H9 (cell line): Measurements from ENCODE around the gene ASB8. TPM values are rescaled to one million over a fixed set of nuclear protein-coding genes. Genes with fewer than 3 reads are reported as not detected.
A peak's percentile ranks its signal among the peaks of the same experiment; 100 is the strongest.

Experiments
- DNase-seq: peaks from one replicate; pipeline ENCODE4 v3.0.0-alpha.2; 2017
- H2AFZ ChIP-seq: one replicate; pipeline ENCODE4 v1.6.1; 2013; ENCODE audit warnings: mild to moderate bottlenecking, low read length, control low read depth, moderate library complexity
- H2AK5ac ChIP-seq: 2 replicates; pipeline ENCODE4 v1.6.1; 2013; ENCODE audit warnings: low read length, control low read depth, mixed read lengths; ENCODE audit not compliant: insufficient read length
- H2BK120ac ChIP-seq: one replicate; pipeline ENCODE4 v1.6.1; 2013; ENCODE audit warnings: low read depth, mild to moderate bottlenecking, low read length, control low read depth, inconsistent platforms; ENCODE audit not compliant: poor library complexity, severe bottlenecking
- H2BK12ac ChIP-seq: 2 replicates; pipeline ENCODE4 v1.6.1; 2013; ENCODE audit warnings: low read length, control low read depth, mixed read lengths, low read depth; ENCODE audit not compliant: insufficient read length
- H2BK15ac ChIP-seq: 2 replicates; pipeline ENCODE4 v1.6.1; 2013; ENCODE audit warnings: low read depth, low read length, control low read depth
- H2BK20ac ChIP-seq: one replicate; pipeline ENCODE4 v1.6.1; 2013; ENCODE audit warnings: low read depth, mild to moderate bottlenecking, low read length, control low read depth, inconsistent platforms; ENCODE audit not compliant: poor library complexity, severe bottlenecking
- H2BK5ac ChIP-seq: 2 replicates; pipeline ENCODE4 v1.6.1; 2013; ENCODE audit warnings: low read length, control low read depth, mixed read lengths; ENCODE audit not compliant: insufficient read length
- H3K14ac ChIP-seq: 2 replicates; pipeline ENCODE4 v1.6.1; 2013; ENCODE audit warnings: low read length, control low read depth; ENCODE audit not compliant: insufficient read depth
- H3K18ac ChIP-seq: 2 replicates; pipeline ENCODE4 v1.6.1; 2013; ENCODE audit warnings: low read depth, mild to moderate bottlenecking, mixed read lengths, low read length, control low read depth; ENCODE audit not compliant: insufficient read length
- H3K23ac ChIP-seq: 2 replicates; pipeline ENCODE4 v1.6.1; 2013; ENCODE audit warnings: low read length, control low read depth, mixed read lengths, low read depth; ENCODE audit not compliant: insufficient read length
- H3K23me2 ChIP-seq: 2 replicates; pipeline ENCODE4 v1.6.1; 2013; ENCODE audit warnings: low read depth, mild to moderate bottlenecking, mixed read lengths, low read length, control low read depth; ENCODE audit not compliant: insufficient read length, poor library complexity, severe bottlenecking
- H3K27ac ChIP-seq: 2 replicates; pipeline ENCODE4 v1.5.1; 2013; ENCODE audit warnings: low read length, control low read depth, mixed read lengths, low read depth; ENCODE audit not compliant: insufficient read length
- H3K27me3 ChIP-seq: 2 replicates; pipeline ENCODE4 v1.6.1; 2013; ENCODE audit warnings: low read length, control low read depth, inconsistent platforms; ENCODE audit not compliant: insufficient read depth
- H3K4ac ChIP-seq: 2 replicates; pipeline ENCODE4 v1.6.1; 2013; ENCODE audit warnings: low read depth, mild to moderate bottlenecking, control low read depth, inconsistent platforms, low read length, moderate library complexity
- H3K4me1 ChIP-seq: 2 replicates; pipeline ENCODE4 v1.6.1; 2013; ENCODE audit warnings: low read length, control low read depth, inconsistent platforms; ENCODE audit not compliant: insufficient read depth
- H3K4me2 ChIP-seq: 2 replicates; pipeline ENCODE4 v1.6.1; 2013; ENCODE audit warnings: low read length, control low read depth, mixed read lengths; ENCODE audit not compliant: insufficient read length, insufficient read depth
- H3K56ac ChIP-seq: 2 replicates; pipeline ENCODE4 v1.6.1; 2013; ENCODE audit warnings: low read depth, mild to moderate bottlenecking, mixed read lengths, low read length, control low read depth; ENCODE audit not compliant: insufficient read length
- H3K79me1 ChIP-seq: 2 replicates; pipeline ENCODE4 v1.6.1; 2013; ENCODE audit warnings: low read depth, mild to moderate bottlenecking, moderate library complexity, low read length, control low read depth, inconsistent platforms; ENCODE audit not compliant: insufficient read depth, poor library complexity, severe bottlenecking
- H3K79me2 ChIP-seq: 2 replicates; pipeline ENCODE4 v1.6.1; 2013; ENCODE audit warnings: low read length, control low read depth, inconsistent platforms; ENCODE audit not compliant: insufficient read depth
- H3K9ac ChIP-seq: 2 replicates; pipeline ENCODE4 v1.6.1; 2013; ENCODE audit warnings: low read length, control low read depth, mixed read lengths; ENCODE audit not compliant: insufficient read length; ENCODE audit errors: extremely low read depth
- H3K9me3 ChIP-seq: one replicate; pipeline ENCODE4 v1.6.1; 2013; ENCODE audit warnings: low read depth, low read length, inconsistent platforms; ENCODE audit not compliant: control insufficient read depth
- H3T11ph ChIP-seq: one replicate; pipeline ENCODE4 v1.6.1; 2013; ENCODE audit warnings: mild to moderate bottlenecking, low read length, control low read depth, inconsistent platforms
- H4K20me1 ChIP-seq: one replicate; pipeline ENCODE4 v1.6.1; 2013; ENCODE audit not compliant: control insufficient read depth, insufficient read length, insufficient read depth
- H4K5ac ChIP-seq: 2 replicates; pipeline ENCODE4 v1.6.1; 2013; ENCODE audit warnings: low read depth, mild to moderate bottlenecking, mixed read lengths, low read length, control low read depth; ENCODE audit not compliant: insufficient read length
- H4K8ac ChIP-seq: replicated peaks from 2 replicates; pipeline ENCODE4 v1.6.1; 2013; ENCODE audit warnings: low read length, control low read depth, mixed read lengths, low read depth; ENCODE audit not compliant: insufficient read length
- H4K91ac ChIP-seq: 2 replicates; pipeline ENCODE4 v1.6.1; 2013; ENCODE audit warnings: low read depth, mild to moderate bottlenecking, moderate library complexity, mixed read lengths, low read length, control low read depth; ENCODE audit not compliant: insufficient read length
- H3K27ac Mint-ChIP-seq, 3 experiments: 2 replicates in 2 of 3; 3 replicates in 1 of 3; pipeline ENCODE4 v1.8.0; 2020 to 2021; ENCODE audit warnings: mixed read lengths in 3 of 3, mild to moderate bottlenecking in 1 of 3, moderate library complexity in 1 of 3
- H3K27me3 Mint-ChIP-seq: 2 replicates; pipeline ENCODE4 v1.8.0; 2021; ENCODE audit warnings: low read depth, mild to moderate bottlenecking, moderate library complexity, mixed read lengths
- H3K36me3 Mint-ChIP-seq, 3 experiments: 2 replicates in 2 of 3; 3 replicates in 1 of 3; pipeline ENCODE4 v1.8.0; 2020 to 2021; ENCODE audit warnings: low read depth in 3 of 3, mixed read lengths in 3 of 3; ENCODE audit not compliant: insufficient read depth in 1 of 3
- H3K4me1 Mint-ChIP-seq, 2 experiments: 2 replicates each; pipeline ENCODE4 v1.8.0; 2020; ENCODE audit warnings: mixed read lengths in 2 of 2
- H3K4me3 Mint-ChIP-seq, 2 experiments: 2 replicates in 1 of 2; 3 replicates in 1 of 2; pipeline ENCODE4 v1.8.0; 2020 to 2021; ENCODE audit warnings: mild to moderate bottlenecking in 2 of 2, mixed read lengths in 2 of 2, moderate library complexity in 1 of 2
- H3K9me3 Mint-ChIP-seq, 2 experiments: 2 replicates in 1 of 2; 3 replicates in 1 of 2; pipeline ENCODE4 v1.8.0; 2020; ENCODE audit warnings: mild to moderate bottlenecking in 2 of 2, mixed read lengths in 2 of 2, moderate library complexity in 1 of 2
- CTCF ChIP-seq: fragments of 200-600 bp; sonication (generic); conservative IDR thresholded peaks from 3 replicates; pipeline ENCODE4 v1.8.0; 2021; ENCODE audit warnings: antibody characterized with exemption, mild to moderate bottlenecking
- whole genome bisulfite sequencing: extraction: QIAGEN DNeasy Blood & Tissue Kit; methylation state at CpG from one replicate; pipeline ENCODE4 v1.1.7; 2013; ENCODE audit warnings: missing lambda C conversion rate, low lambda C conversion rate, mixed read lengths; ENCODE audit not compliant: insufficient read length; ENCODE audit errors: extremely low coverage; 5-methylcytosine and 5-hydroxymethylcytosine counted together
- total RNA-seq: library from RNA; stranded (reverse); gene quantifications from 2 replicates; pipeline ENCODE4 v1.2.1, GENCODE V29; 2021

The ASB8 gene
- total RNA-seq, 1 experiment from 2014 or later, result 10.9 TPM

DNA sequence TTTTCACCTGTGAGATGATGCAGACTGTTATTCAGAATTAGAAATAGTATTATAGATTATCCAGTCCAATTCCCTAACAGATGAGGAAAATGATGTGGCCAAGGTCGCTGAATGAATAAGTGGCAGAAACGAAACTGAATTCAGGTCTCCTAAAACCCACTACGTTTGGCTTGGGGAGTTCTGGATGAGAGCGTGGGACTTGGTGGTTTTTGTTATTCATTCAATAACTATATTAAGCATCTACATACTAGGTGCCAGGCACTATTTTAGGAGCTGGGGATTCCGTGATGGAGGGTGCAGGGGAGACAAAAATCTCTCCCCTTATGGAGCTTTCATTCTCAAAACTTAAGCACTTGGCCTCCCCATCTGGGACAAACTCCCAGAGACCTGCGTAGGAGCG is 25.3 kb upstream of the ASB8 start:
- Histone ChIP-seq H3K56ac (no peak overlapping the region), H3K4me2 (peak overlapping the region; percentile 54), H3T11ph (no peak overlapping the region), H3K4ac (no peak overlapping the region), H2AK5ac (no peak overlapping the region), H3K14ac (no peak overlapping the region), H4K8ac (no peak overlapping the region), H3K4me1 (no peaks in the 10 kb centered on the region), H3K27me3 (peaks cover 15% of the 10 kb centered on the region; the same call in 1 of the 2 replicates), H3K9me3 (no peaks in the 10 kb centered on the region), H3K79me2 (no peaks in the 10 kb centered on the region), H4K5ac (no peak overlapping the region), H3K79me1 (no peaks in the 10 kb centered on the region), H3K18ac (no peak overlapping the region), H3K9ac (no peak overlapping the region), H3K23ac (no peak overlapping the region), H2BK5ac (no peak overlapping the region), H2AFZ (no peak overlapping the region), H3K27ac (no peak overlapping the region), H2BK120ac (no peak overlapping the region), H2BK20ac (no peak overlapping the region), H2BK15ac (no peak overlapping the region), H4K91ac (no peak overlapping the region), H4K20me1 (no peaks in the 10 kb centered on the region), H3K23me2 (peaks cover 21% of the 10 kb centered on the region), H2BK12ac (no peak overlapping the region)
- DNase-seq, result no peak
- H3K4me1 Mint-ChIP-seq, result peaks cover 29 to 35% of the 10 kb centered on the region in 2 experiments
- no peak for TF ChIP-seq CTCF
- no peak overlapping the region for H3K27ac Mint-ChIP-seq
- peak overlapping the region; percentile 79 to 87 for H3K4me3 Mint-ChIP-seq
- no CpG with 5 or more reads among the region's 7 CpGs for WGBS
- H3K27me3 Mint-ChIP-seq, result peaks cover 97% of the 10 kb centered on the region
- no peaks in the 10 kb centered on the region; a peak in 2 of 5 replicates for H3K9me3 Mint-ChIP-seq
- no peaks in the 10 kb centered on the region for H3K36me3 Mint-ChIP-seq
